ENCODE results near the gene FLT4. TPM values are rescaled to one million over a fixed set of nuclear protein-coding genes. Genes with fewer than 3 reads are reported as not detected.

The FLT4 gene
- total RNA-seq, 3 donors from 2014 or later (not counting 1 experiment from before 2014, with no cell fraction given) = 0.68 to 0.92 (median 0.78) TPM

DNA sequence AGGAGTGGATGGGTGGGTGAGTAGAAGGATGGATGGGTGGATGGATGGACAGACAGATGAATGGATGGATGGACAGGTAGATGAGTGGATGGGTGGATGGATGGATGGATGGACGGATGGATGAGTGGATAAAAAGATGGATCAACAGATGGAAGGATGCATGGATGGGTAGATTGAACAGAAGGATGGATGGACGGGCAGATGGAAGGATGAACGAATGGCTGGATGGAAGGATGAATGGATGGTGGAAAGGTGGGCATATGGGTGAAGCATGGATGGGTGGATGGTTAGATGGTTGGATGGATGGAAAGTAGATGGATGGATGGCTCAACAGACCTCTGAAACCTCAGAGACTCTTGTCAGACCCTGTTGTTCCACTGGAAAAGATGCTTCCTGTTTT lies 10.1 kb downstream of the FLT4 start:
- TF ChIP-seq, protein P1, sequence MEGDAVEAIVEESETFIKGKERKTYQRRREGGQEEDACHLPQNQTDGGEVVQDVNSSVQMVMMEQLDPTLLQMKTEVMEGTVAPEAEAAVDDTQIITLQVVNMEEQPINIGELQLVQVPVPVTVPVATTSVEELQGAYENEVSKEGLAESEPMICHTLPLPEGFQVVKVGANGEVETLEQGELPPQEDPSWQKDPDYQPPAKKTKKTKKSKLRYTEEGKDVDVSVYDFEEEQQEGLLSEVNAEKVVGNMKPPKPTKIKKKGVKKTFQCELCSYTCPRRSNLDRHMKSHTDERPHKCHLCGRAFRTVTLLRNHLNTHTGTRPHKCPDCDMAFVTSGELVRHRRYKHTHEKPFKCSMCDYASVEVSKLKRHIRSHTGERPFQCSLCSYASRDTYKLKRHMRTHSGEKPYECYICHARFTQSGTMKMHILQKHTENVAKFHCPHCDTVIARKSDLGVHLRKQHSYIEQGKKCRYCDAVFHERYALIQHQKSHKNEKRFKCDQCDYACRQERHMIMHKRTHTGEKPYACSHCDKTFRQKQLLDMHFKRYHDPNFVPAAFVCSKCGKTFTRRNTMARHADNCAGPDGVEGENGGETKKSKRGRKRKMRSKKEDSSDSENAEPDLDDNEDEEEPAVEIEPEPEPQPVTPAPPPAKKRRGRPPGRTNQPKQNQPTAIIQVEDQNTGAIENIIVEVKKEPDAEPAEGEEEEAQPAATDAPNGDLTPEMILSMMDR (IDR thresholded peaks at IDR 0.05) = no peak
- DNase-seq = no peak

DNA sequence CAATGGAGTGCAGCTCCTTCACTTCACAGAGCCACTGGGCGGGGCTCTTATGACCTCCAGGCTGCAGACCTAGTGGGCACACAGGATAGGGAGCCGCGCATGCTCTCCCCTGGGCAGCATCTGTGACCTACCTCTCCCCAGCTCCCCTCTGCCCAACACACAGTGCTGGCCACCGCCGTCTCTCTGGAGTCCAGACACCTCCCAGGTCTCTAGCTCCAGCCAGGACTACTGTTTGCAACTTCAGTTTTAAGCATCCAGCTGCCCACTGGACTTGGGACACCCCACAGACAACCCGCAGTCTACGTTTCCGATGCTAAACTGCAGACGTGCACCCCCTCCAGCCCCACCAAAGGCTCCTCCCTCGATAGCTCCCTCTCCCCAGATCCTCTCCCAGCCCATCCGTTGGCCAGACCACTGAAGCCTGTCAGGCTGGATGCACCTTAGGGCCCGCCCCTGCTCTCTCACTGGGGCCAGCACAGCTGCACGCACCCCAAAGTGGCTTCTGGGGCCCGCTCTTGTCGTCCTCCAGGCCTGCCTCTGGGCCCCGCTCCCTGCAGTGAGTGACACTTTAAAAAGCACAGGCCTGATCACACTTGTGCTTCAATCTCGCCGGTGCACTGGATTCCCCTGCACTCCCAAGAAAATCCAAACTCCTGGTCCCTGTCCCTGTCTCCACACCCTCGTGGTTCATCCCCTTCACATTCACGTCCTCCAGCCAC lies 11.3 kb downstream of the FLT4 start:
- TF ChIP-seq, protein P1 (IDR thresholded peaks at IDR 0.05) = no peak
- no peaks in the 10 kb centered on the region for H3K4me1 ChIP-seq (ENCODE audit: control insufficient read depth, insufficient read depth, low read length)
- H3K4me3 ChIP-seq (ENCODE audit: low read length) = no peak overlapping the region
- 87% methylated on average over 20 of the region's 20 CpGs for WGBS (ENCODE audit: insufficient coverage)
- no peaks in the 10 kb centered on the region for H3K36me3 Mint-ChIP-seq
- H3K4me3 Mint-ChIP-seq = no peak overlapping the region
- no peak for ATAC-seq
- peaks cover 0 to 5% of the 10 kb centered on the region in 2 donors for H3K4me1 Mint-ChIP-seq
- DNase-seq = no peak
- no peak overlapping the region for H3K27ac ChIP-seq (ENCODE audit: low read length)
- no peak overlapping the region for H3K27ac Mint-ChIP-seq
- peaks cover 0 to 2% of the 10 kb centered on the region in 2 donors for H3K9me3 Mint-ChIP-seq
- no peaks in the 10 kb centered on the region for H3K9me3 ChIP-seq (ENCODE audit: control insufficient read depth, insufficient read depth, low read length)
- peaks cover 0 to 3% of the 10 kb centered on the region in 2 donors for H3K27me3 Mint-ChIP-seq (ENCODE audit: low read depth in 2 of 2)
- no peaks in the 10 kb centered on the region for H3K27me3 ChIP-seq (ENCODE audit: control insufficient read depth, insufficient read depth, low read length)
- intact Hi-C loops (cut with micrococcal nuclease) = no loop called here
- H3K36me3 ChIP-seq (ENCODE audit: control insufficient read depth, insufficient read depth, low read length) = no peaks in the 10 kb centered on the region

More for the DNA sequence above, 10.1 kb downstream of the FLT4 start:
- Mint-ChIP-seq H3K27ac (no peak overlapping the region), H3K4me3 (no peak overlapping the region), H3K27me3 (ENCODE audit: low read depth in 2 of 2) (peaks cover 0 to 5% of the 10 kb centered on the region in 2 donors), H3K4me1 (peaks cover 0 to 5% of the 10 kb centered on the region in 2 donors), H3K9me3 (peaks cover 0 to 2% of the 10 kb centered on the region in 2 donors), H3K36me3 (no peaks in the 10 kb centered on the region)
- Histone ChIP-seq H3K27ac (ENCODE audit: low read length) (no peak overlapping the region), H3K27me3 (ENCODE audit: control insufficient read depth, insufficient read depth, low read length) (no peaks in the 10 kb centered on the region), H3K4me1 (ENCODE audit: control insufficient read depth, insufficient read depth, low read length) (no peaks in the 10 kb centered on the region), H3K36me3 (ENCODE audit: control insufficient read depth, insufficient read depth, low read length) (no peaks in the 10 kb centered on the region), H3K9me3 (ENCODE audit: control insufficient read depth, insufficient read depth, low read length) (no peaks in the 10 kb centered on the region), H3K4me3 (ENCODE audit: low read length) (no peak overlapping the region)
- intact Hi-C loops (cut with micrococcal nuclease) = no loop called here
- WGBS (ENCODE audit: insufficient coverage) = 64% methylated on average over 3 of the region's 3 CpGs
- ATAC-seq = no peak

DNA sequence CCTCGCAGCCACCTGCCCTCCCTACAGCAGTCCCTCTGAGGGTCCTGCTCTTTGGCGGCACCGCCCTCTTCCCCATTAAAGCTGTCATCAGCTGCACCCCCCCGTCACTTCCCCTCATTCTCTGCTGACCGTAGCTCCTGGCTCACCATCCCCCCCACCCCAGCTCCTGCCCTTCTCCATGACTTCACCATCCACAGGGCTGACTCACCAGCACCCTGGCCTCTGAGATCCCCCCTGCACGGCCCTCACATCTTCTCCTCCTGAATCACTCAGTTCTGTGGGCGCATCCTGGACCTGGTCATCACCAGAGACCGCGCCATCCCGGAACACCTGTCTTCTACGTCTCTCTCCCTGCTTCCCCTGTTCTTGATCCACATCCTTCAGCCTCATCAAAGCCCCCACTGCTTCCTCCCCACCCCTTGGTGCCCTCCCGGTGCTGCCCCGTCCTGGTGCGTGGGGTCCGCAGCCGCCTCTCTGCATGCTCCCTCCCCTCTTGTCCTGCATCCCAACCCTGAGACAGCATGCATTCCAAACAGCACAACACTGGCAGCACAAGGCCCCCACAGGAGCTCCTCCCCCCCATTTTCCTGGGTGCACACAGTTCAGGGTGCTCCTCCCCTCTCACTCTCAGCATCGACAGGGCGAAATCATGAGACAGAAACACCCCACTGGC lies 12.9 kb downstream of the FLT4 start:
- Mint-ChIP-seq H3K9me3 (peaks cover 0 to 2% of the 10 kb centered on the region in 2 donors), H3K4me1 (peaks cover 0 to 5% of the 10 kb centered on the region in 2 donors), H3K27ac (no peak overlapping the region), H3K36me3 (no peaks in the 10 kb centered on the region), H3K27me3 (ENCODE audit: low read depth in 2 of 2) (peaks cover 0 to 3% of the 10 kb centered on the region in 2 donors), H3K4me3 (no peak overlapping the region)
- DNase-seq = no peak
- Histone ChIP-seq H3K27me3 (ENCODE audit: control insufficient read depth, insufficient read depth, low read length) (no peaks in the 10 kb centered on the region), H3K4me3 (ENCODE audit: low read length) (no peak overlapping the region), H3K4me1 (ENCODE audit: control insufficient read depth, insufficient read depth, low read length) (no peaks in the 10 kb centered on the region), H3K9me3 (ENCODE audit: control insufficient read depth, insufficient read depth, low read length) (no peaks in the 10 kb centered on the region), H3K27ac (ENCODE audit: low read length) (no peak overlapping the region), H3K36me3 (ENCODE audit: control insufficient read depth, insufficient read depth, low read length) (no peaks in the 10 kb centered on the region)
- TF ChIP-seq, protein P1 (IDR thresholded peaks at IDR 0.05) = no peak
- ATAC-seq = no peak
- intact Hi-C loops (cut with micrococcal nuclease) = no loop called here
- 85% methylated on average over 18 of the region's 18 CpGs for WGBS (ENCODE audit: insufficient coverage)
